HG03378 (cell line): ENCODE results near the gene ZFP36L2.

Source experiments
- ATAC-seq: cut with Tn5 transposase; IDR thresholded peaks from one replicate; pipeline ENCODE4 v1.9.1; 2021; ENCODE audit warnings: mild to moderate bottlenecking, moderate library complexity; ENCODE audit not compliant: unreplicated experiment

The ZFP36L2 gene

DNA sequence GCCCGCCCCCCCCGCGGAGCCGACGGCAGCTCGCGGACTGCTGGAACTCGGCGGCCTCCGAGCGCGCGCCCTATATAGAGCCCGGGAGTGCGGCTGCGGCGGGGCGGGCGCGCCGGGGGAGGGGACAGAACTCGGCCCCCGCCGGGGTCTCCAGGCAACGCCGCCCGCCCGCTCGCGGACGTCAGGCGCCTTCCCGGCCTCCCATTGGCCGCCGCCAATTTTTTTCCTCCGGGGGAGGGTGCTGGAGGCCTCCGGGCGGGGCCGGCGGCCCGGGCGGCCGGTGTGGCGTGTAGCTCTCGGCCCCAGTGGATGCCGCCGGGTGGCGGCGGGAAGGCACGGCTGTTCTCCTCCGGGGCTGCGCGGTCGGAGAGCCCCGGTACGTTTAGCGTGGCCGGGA is at the start of gene ZFP36L2:
TSS of gene ZFP36L2 (minus strand) at position 49 of the 397 bp plus-strand sequence. CDS start 291 bp downstream, outside the sequence.
- peak; percentile 30 for ATAC-seq

DNA sequence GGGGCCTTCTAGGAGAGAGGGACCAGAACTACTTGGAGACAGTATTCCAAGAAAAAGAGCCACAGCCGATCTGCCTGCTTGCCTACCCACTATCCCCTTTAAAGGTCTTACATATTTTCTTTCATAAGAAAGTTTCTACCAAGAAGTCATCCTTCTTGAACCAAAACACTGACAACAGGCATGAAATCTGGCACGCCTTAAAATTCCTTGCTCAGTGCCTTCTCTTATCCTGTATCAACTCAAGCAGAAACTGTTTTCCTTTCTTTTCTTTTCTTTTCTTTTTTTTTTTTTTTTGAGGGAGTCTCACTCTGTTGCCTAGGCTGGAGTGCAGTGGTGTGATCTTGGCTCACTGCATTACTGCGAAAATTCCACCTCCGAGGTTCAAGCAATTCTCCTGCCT is 48.3 kb upstream of the ZFP36L2 start:
- ATAC-seq = no peak

DNA sequence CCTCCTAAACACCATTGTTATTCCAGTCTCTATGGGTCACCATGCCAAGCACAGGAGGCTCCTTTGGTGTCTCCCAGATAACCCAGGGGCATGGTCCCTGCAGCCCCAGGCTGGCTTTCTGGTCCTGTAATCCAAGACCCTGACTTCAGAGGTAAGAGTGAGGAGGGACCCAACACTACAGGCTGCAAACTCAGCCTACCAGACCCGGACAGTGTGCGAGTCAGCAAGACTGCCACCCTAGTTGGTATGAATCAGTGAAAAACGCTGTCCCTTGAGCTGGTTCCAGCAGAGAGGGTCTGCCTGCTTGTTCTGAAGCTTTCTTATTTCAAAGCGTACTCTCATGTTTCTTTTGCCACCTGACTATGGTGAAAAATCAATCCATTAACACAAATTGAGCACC is 47.6 kb upstream of the ZFP36L2 start:
- no peak for ATAC-seq

DNA sequence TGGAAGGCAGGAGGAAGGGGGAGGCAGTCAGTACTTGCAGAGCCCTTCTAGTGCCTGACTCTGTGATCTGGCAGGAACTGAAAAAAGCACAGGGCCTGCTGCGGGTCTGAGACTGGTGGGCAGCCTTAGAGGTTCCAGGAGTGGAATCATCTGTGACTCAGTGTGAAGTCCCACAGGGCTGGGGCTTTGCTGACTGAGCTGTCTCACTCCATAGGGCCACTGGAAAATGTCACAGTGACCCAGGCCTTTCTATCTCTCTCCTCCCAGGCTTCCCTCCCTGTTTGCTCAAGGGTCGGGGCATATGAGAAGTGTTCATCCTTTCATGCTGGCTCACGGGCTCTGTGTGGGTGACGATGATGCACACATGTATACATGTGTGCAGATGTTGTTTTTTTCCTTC is 47.1 kb upstream of the ZFP36L2 start:
- peak; percentile 67 for ATAC-seq

- ATAC-seq = no peak
Observed at GRCh38 chr2:43270930-43271615, 44.7 kb upstream of the ZFP36L2 start.

- ATAC-seq = no peak
Observed at GRCh38 chr2:43270461-43270860, 44.1 kb upstream of the ZFP36L2 start.

DNA sequence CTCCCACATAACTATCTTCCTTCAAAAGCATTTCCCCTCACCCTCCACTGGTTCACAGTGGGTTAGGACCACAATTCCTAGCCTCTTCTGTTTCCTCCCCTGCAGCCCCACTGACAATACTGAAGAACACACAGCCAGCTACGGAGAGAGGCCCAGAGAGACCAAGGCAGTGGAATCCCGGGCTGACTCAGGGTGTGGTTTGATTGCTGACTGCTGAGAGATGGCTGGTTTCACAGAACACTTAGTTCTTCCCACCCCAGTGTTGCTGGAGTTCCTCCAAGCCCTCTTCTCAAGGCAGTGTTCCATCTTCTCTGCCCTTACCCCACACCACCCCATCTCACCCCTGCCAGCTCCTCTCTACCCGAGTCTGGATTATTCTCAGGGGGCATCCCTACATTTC is 43.3 kb upstream of the ZFP36L2 start:
- ATAC-seq = no peak

DNA sequence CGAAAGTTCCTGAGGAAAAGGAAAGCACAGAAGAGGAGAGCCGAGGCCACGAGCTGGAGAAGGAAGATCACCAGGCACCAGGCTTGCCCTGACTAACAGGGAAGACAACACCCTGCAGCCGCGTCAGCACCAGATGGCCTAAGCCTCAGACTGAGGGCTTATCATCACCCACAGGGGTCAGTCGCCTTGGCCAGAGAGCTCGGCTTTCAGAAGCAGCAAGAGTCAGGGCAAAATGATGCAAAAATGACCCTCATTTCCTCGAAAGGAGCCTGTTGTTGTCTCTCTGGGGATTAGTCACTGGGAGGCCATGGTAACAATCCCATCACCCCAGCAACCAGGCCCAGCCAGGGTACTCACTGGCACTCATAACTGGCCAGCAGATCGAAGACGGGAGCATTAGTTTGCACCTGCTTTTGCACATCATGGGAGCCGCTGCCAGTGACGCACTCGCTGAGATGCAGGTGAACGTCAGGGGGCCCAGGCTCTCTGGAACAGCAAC is 42.7 kb upstream of the ZFP36L2 start:
- ATAC-seq = no peak

DNA sequence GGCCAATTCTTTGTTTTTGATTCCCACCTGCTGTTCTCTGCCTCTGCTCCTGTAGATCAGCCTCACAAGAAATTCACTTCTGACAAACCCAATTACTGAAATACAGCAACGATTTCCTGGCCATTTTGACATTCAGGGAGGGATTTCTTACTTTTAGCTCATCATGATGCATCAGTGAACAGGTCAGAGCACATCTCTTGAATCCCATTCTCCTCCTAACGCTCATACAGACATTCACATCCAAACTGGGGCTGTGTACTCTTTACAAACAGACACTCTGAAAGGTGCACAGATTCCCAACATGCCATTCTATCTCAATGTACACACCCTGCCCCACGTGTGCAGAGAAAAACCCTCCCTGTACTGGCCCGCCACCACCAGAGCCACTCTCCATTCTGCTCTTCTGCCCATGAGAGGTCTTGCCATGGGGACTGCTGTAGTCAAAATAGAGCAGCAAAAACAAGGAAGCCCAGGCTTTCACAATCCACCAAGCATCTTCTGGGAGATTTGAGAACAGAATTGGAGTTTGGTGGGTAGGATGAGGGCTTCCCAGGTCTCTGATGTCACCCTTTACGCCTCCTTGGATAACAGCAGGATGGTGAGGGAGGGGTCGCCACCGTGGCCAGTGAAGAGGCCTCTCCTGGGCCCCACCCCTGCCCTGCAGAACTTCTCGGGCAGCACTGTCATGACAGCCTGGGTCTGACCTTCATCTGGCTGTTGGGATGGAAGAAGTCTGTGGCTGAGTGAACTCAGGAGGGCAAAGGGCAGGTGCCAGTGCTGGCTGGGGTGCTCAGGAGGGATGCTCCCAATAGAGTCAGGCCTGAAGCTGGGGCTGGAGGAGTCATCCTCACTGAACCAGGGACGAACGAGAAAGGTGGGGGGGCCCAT is 41.9 kb upstream of the ZFP36L2 start:
- no peak for ATAC-seq

DNA sequence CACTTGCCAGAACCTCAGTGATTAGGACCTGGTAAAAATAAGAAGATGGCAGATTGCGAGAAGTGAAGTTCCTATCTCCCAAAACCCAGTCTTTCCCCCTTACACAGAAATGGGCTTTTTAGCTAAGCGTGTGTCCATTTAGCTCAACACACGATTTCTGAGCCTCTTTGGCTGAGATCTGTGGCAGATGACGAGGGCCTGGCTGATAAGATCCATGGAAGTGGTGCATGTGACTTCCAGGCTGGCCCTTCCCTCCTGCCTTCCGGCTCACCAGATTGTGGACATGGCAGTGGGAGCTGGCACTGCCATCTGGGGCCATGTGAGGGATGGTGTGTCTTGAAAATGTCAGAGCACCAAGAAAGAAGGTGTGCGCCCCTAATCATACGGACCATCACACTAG is 41.0 kb upstream of the ZFP36L2 start:
- no peak for ATAC-seq

DNA sequence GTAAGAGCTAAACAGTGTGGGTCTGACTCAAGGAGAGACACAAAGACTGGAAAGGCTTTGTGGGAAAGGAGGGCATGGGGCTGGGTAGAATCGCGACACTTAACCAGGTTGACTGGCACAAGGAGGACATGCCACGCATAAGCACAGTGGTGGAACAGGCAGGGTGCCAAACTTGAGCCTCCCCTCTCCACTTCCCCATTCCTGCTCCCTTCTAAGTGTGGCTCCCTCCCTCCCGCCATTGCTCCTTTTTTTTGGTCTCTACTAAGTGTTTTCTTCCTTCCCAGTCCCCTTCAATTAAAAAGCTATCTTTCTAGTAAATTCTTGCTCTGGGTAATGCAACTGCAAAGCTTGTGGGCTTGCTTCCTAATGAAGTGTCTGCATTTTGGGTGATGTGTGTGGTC is 40.3 kb upstream of the ZFP36L2 start:
- ATAC-seq = no peak

- ATAC-seq = no peak
Observed at GRCh38 chr2:43265421-43265820, 39.0 kb upstream of the ZFP36L2 start.

GRCh38 chr2:43265001-43265400 is 38.6 kb upstream of the ZFP36L2 start:
- ATAC-seq = no peak

DNA sequence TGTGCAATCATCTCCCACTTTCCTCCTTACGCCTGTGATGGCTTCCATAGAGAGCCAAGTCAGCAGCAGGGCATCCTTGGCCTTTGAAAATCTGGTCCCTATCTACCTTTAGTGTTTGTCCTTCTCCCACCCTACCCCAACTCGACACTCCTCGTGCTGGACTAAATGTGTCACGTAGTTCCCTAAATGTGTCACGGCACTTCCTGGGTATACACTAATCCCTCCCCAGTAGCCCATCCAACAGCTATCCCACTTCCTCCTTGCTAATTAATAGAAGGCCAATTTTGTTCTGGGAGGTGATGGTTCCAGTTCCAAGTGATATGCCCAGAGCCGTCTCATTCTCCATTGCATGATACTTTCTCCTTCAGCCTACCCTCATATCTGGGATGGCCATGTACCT is 36.5 kb upstream of the ZFP36L2 start:
- ATAC-seq = no peak

- ATAC-seq = no peak
Observed at GRCh38 chr2:43262239-43262638, 35.8 kb upstream of the ZFP36L2 start.

DNA sequence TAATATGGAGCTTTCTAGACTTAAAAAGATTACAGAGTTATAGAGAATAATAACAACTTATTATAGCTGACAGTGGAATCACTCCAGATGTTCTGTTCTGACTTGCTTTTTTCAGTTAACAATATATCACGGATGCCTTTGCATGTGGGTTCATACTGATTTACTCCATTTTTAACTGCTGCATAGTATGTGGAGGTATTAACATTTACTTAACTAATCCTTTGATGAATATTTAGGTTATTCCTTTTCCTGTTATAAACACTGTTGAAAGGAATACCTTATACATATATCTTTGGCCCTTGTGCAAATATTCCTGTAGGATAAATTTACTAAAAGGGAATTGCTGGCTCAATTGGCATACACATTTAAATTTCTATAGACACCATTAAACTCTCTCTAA is 33.1 kb upstream of the ZFP36L2 start:
- ATAC-seq = no peak

GRCh38 chr2:43258547-43259156 is 32.2 kb upstream of the ZFP36L2 start:
- no peak for ATAC-seq

GRCh38 chr2:43255296-43255910 is 29.0 kb upstream of the ZFP36L2 start:
- ATAC-seq = no peak

- ATAC-seq = no peak
Observed at GRCh38 chr2:43254331-43254730, 27.9 kb upstream of the ZFP36L2 start.

GRCh38 chr2:43251171-43251731 is 24.8 kb upstream of the ZFP36L2 start:
- ATAC-seq = no peak

DNA sequence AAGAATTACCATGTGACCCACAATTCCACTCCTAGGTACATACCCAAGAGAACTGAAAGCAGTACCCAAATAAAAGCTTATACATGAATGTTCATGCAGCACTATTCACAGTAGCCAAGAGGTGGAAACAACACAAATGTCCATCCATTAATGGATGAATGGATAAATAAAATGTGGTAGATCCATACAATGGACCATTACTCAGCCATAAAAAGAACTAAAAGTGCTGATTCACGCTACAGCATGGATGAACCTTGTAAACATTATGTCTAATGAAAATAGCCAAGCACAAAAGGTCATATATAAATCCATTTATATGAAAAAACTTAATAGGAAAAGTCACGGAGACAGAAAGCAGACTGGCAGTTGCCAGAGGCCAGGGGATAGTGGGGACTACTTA is 23.6 kb upstream of the ZFP36L2 start:
- no peak for ATAC-seq
